HG02884 (cell line): ENCODE results near the gene LACC1.
A peak's percentile ranks its signal among the peaks of the same experiment; 100 is the strongest.

ENCODE experiments used
- ATAC-seq: cut with Tn5 transposase; IDR thresholded peaks from one replicate; pipeline ENCODE4 v1.9.1; 2021; ENCODE audit warnings: mild to moderate bottlenecking, moderate library complexity; ENCODE audit not compliant: unreplicated experiment

Gene LACC1

DNA sequence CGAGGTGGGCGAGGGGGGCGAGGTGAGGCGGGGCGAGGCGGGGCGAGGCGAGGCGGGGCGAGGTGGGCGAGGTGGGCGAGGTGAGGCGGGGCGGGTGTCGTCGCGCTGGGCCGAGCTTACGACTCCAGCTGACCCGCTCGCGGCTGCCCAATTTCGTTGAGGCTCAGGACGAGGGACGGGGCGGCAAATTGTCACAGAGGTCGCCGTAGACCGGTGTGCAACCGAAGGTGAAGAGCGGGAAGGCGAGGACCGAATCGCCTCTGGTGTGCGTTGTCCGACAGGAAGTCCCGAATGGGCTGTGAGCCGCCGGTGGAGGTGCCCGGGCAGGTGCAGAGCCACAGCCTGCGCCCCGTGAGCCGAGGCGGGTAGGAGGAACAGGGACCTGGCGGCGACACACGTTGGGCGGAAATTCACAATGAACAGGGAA, at the start of gene LACC1:
TSS of gene LACC1 (plus strand) at position 150 of the 427 bp plus-strand sequence. CDS start 1,082 bp downstream, outside the sequence.
- peak; percentile 45 for ATAC-seq

DNA sequence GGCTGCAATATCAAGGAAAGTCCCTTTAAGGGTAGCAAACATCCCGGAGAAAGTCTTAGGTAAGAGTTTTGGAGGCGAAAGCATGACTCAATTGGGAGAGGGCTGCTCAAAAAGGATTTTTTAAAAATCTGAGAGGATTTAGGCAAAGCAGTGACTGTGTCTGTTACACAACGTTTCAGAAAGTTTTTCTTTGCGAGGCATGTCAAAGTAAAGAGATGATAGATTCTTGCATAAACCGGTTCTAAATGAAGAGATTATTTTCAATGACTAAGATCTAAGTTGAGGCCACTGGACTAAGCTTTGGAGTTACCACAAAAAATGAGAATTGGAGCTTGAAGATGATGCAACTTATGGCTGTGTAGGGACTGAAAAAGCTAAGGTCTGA, 49.2 kb upstream of the LACC1 start:
- no peak for ATAC-seq

DNA sequence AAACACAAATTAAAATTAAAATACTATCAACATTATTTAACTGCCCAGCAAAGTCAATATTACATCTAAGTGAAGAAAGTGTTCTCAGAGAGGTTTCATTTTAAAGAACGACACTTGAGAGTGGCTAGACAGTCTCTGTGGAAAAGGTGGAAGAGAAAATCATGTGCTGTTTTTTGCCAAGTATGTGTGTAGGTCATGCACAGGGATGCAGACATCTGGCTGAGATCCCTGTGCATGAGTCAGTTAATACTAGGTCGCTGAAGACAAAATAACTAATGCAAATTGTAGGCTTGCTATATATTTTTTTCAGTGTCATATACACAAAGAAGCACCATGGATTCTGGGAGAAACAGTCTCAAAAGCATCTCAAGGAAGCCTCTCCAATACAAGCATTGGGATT, 48.6 kb upstream of the LACC1 start:
- no peak for ATAC-seq

DNA sequence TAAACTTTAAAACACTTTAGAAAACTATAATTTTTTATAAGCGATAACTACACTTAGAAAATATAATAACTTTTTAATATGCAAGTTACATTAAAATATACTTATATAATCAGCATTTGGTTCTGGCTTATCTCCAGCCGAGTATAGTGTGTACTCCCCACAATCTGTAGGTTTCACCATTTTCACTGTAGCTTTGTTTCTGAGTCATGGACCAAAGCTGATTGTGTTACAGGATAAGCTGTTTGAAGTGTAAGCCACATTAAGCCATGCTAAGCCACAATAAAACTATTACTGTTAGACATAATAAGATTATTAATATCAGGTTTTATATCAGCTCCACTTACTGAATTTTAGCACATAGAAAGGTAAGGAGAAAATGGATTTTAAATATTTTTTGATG, 44.0 kb upstream of the LACC1 start:
- no peak for ATAC-seq

DNA sequence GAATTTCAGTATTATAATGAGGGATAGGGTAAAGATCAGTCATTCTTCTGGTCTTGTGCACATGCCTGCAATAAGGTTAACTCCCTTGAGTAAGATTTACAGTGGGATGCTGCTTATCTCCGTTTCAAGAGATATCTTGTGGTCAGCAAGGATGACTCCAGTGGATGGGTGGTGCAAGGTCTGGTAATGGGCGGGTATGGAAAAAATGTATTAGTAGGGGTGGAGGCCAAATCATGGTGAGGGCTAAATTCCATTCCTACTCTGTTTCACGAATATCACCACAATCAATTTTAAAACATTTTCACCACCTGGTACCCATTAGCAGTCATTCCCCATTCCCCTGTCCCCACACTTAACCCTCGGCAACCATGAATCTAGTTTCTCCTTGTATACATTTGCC, 40.8 kb upstream of the LACC1 start:
- ATAC-seq: no peak

DNA sequence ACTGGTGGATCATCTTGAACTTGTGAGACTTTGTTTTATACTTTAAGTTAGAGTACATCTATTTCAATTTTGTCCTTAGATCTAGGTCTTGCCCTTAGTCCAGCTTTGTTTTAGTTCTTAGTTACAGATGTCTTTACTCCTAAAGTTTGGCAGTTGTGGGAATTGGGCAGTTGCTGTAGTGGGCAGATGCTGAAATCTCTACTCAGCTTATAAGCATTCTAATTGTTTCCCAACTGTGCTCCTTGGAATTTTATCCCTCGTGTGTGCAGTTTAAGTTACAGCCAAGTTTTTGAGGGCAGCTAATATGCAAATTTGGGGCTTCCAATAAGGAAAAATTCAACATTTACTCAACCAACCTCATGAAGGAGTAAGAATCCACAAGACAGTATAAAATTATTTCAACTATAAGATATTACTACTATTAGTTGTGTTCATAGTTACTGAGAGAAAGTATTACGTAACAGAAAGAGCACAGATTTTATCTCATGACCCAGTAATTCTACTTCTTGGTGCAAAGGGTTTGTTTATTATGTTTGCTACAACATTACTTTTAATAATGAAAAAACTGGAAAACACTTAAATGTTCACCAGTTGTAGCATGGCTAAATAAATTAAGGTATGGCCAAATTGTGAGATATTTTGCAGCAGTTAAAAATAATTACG, 33.1 kb upstream of the LACC1 start:
- no peak for ATAC-seq

DNA sequence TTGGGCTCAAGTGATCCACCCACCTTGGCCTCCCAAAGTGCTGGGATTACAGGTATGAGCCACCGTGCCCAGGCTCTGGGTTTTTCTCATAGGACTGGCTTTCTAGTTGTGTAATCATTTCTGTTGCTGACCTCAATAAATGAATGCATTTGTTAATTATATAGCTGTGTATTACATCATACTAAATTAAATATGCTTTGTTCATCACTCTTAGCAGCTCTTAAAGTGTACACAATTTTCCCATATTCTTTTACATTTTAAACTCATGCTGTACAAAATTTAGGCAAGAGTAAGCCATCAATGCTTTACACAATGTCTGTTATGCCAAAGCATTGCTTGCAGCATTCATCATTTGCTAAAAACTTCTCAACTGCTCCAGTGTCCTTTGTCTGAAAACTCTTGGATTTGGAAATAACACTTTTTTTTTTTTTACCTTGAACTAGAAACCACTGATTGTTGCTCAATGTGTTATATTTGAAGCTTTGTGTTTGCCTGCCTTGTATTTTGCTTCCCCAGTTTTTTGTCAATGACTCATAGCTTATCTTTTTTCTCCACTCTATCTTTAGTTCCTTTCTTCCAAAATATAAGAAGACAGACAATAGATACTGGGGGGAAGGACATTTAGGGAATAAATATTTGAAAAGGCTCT, 31.6 kb upstream of the LACC1 start:
- ATAC-seq: no peak

DNA sequence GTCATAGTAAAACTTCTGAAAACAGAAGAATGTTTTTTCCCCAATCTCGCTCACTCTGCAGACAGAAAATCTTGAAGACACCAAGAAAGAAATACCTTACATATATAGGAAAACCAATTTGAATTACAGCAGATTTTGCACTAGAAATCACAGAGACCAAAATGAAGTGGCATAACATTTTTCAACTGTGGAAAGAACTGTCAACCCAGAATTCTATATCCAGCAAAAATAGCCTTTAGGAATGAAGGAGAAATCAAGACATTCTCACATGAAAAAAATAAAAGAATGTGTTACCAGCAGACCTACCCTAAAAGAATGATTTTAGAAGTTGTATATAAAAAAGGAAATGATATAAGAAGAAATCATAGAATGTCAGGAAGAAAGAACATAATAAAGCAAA, 28.8 kb upstream of the LACC1 start:
- ATAC-seq: no peak

DNA sequence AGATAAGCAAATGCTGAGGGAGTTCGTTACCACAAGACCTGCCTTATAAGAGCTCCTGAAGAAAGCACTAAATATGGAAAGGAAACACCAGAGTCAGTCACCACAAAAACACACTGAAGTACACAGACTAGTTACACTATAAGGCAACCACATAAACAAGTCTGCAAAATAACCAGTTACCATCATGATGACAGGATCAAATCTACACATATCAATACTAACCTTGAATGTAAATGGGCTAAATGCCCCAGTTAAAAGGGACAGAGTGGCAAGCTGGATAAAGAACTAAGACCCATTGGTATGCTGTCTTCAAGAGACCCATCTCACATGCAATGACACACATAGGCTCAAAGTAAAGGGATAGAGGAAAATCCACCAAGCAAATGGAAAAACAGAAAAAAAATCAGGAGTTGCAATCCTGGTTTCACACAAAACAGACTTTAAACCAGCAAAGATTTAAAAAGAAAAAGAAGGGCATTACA, 26.7 kb upstream of the LACC1 start:
- no peak for ATAC-seq

DNA sequence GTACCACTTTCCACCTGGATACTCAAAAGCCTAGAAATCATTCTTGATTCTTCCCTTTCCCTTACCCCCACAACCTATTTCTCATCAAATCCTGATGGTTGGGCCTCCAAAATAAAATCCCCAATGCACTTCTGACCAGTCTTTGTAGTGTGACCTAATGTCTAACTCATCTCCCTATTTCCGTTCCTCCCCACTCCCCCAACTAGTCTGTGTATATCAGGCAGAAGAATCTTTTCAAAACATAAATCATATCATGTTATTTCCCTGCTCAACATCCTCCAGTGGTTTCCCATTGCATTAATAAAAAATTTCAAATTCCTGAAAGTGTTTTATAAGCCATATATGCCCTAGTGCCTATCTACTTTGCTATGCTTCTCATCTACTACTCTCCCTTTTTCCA, 17.8 kb upstream of the LACC1 start:
- ATAC-seq: no peak

DNA sequence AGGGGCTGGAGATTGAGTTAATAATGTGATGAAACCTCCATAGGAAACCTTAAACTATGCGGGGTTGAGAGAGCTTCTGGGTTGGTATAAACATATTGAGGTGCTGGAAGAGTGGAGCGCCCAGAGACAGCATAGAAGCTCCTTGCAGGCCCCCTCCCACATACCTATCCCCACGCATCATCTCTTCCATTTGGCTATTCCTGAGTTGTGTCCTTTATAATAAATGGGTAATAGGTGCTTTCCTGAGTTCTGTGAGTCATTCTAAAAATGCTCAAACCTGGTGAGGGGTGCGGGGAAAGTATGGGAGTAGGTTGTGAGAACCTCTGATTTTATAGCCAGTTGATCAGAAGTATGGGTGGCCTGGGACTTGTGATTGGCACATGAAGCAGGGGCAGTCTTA, 14.8 kb upstream of the LACC1 start:
- ATAC-seq: no peak

DNA sequence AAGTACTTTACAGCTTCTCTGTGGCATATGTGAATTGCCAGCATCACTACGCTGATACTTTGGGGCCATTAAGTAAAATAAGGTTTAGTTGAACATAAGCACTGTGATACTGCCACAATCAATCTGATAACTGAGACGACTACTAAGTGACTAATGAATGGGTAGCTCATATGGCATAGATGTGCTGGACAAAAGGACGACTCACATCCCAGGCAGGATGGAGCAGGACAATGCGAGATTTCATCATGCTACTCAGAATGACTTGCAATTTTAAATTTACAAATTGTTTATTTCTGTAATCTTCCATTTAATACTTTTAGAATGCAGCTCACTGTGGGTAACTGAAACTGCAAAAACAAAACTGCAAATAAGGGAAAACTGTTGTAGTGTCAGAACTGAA, 13.8 kb upstream of the LACC1 start:
- ATAC-seq: no peak

DNA sequence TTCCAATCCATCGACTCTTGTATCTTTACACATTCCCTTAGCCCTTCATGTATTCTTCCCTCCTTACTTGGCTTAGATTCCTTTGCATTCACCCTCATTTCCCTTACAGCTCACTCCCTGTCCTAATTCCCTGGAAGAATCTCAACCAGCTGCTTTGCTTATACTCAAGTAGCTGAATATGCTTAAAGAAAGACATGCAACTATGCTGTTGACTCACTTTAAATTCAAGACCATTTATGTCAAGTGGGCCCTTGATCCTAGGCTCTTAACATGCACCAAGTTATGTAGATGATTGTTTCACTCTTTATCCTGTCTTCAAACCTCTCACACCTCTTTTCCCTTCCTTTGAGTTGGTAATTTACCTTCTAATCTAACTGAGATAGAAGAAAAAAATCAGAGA, 7.5 kb upstream of the LACC1 start:
- no peak for ATAC-seq

DNA sequence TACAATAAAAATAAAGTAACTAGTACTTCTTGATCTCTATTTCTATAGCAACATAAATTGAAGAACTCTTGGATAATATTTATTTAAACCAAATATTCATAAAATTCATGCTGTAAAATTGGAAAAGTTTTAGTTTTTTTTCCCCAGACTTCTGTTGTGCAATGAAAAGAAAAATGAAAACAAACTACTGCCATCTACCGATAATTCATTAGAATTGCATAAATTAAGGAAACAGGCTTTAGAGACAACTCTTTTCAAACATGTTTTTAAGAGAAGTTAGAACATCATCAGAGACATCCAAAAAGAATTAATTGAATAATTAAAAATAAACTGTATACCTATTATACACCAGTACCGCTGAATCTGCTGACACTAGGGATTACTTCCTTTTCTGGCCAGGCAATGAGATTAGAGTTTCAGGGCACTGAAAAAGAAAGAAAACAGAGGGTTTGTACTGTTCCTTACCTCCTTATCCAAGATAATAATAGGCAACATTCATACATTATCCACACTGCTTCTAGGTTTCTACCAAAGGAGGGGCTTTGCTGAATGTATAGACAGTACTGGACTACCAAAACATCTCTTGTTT, 5.1 kb upstream of the LACC1 start:
- no peak for ATAC-seq

DNA sequence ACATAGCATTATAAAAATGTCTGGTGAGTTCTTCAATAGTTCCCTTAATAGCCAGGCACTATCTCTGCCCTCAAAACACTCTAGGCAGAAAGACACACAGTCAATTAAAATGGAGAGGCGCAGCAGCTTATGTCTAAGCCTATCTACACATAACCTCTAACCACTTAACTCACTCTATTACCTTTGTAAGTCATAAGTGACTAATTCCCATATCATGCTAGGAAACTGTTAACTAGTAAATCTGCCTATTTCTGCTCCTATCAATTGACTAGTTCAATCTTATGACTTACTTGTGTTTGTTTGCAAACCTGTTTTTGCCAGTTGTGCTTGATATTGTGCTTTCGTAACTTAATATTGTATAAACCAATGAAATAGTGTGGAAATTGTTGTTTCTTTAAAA, 3.3 kb upstream of the LACC1 start:
- no peak for ATAC-seq

DNA sequence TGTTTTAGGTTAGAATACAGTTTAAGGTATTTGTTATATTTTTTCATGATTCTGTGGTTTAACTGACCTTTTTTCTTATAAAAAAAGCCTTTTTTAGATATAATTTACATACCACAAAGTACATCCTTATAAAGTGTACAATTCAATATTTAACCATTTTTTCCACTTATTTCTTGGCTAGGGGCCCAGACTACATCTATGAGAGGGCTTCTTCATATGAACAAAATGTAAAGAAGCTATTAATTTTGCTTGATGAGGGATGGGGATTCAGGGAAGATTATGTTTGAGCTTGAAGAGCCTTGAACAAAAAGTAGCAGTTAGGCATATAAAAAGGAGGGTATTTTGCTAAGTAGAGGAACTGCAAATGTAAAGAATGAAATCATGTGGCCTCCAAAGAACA, 2.4 kb upstream of the LACC1 start:
- no peak for ATAC-seq

DNA sequence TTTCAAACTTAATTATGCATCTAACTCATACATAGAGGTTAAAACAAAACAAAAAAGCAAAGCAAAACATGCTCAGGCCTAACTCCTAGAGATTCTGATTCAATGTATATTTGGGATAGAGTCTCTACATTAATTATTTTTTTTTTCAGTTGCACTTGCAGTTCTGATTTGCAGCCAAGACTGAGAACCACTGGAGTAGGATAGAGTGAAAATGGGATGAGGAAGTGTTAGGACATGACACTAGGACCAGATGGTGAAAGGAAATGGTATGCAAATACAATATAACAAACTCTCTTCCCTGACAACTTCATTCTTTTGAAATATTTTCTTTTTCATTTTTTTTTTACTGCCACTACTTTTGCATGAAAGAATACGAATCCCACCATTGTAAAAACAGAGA, 1.9 kb upstream of the LACC1 start:
- no peak for ATAC-seq

DNA sequence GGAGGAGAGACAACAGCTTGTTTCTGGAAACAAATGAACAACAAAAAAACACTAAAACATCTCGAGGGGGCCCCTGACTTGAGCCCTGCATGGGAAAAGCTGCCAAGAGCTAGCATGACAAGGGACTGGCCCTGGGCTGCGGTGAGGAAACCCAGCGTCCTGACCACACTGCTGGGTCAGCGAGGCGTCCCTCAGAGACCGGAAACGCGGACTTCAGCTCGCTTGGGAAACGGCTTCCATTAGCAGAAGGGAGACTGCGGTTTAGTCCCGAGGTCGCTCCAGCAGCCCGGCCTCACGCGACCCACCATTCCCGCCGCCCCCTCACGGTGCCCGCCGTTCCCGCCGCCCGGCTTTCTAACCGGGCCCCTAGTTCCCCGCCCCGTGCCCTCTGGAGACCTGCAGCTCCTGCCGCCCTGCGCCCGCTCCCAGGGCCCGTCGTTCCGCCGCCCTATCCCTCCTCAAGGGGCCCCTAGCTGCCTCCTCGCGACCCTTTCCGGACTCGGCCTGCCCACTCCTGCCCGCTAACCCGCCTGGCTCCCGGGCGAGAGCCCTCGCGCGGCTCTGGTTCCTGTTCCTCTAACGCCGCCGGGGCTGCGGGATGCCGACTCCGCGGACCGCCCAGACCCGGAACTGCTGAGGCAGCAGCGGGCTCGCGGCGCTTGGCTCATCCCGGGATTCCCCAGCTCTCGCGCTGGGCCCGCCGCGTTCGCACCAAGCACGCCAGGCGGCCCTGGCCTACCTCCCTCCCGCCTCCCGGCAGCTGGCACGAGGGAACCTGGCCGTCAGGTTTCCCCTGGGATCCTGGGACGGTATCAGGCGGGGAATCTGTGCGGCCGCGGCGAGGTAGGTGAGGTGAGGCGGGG, 581 bp upstream of the LACC1 start, which contains the start of gene CCDC122:
TSS of gene CCDC122 (minus strand) at position 849 of the 863 bp plus-strand sequence. CDS start 10,364 bp downstream, outside the sequence.
- ATAC-seq: peak; percentile 60

DNA sequence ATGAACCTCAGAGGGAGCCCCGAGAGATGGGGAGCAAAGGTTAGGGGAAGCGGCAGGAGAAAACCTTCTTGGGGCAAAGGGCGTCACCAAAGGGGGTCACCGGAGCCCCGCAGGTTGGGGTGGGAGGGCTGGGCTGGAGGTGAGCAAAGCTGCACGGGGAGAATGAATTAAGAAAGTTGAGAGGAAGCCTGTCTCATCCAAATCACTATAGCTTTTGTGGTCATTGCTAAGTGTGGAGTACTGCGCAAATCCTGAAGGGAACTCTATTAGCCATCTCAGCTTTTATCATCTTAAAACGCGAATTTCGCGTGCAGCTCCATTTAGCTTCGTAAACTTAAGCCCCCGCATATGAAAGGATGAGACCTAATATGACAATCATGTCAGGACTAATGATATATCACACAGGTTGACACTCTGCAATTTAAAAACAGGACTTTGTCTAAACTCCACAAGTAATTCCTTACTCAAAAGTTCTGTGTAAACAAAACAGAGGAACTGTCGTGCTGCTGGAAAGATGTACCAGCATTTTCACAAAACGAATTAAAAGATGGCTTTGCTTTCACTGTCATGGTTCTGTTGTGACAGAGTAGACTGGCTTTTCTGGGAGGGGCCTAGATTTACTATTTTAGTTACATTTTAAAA, 631 bp downstream of the LACC1 start:
- no peak for ATAC-seq

DNA sequence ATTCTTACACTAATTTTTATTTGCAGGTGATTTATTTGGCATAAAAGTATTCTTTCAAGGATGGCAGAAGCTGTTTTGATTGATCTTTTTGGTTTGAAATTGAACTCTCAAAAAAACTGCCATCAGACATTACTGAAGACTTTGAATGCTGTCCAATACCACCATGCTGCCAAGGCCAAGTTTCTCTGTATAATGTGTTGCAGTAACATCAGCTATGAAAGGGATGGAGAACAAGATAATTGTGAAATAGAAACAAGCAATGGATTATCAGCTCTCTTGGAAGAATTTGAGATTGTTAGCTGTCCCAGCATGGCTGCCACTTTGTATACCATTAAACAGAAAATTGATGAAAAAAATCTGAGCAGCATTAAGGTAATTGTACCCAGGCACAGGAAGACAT, 1.2 kb downstream of the LACC1 start:
- ATAC-seq: no peak

DNA sequence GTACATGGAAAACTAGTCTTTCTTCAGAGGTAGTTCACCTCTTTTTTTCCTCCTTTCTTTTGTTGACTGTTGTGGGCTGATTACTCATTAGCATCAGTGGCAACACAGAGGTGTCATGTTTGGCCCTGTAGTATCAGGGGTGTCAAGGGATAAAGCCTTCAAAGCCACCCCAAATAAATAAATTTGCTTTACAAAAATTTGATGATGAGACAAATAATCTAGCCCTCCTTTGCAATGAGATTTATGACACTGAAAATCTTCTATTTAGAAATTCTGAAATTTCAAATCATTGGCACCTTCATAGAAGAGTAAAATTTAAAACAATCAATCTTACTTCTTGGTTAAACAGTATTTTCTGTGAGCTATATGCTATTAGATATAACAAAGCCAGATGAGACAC, 1.9 kb downstream of the LACC1 start:
- no peak for ATAC-seq
